Erythroblast (primary cell): Measurements from ENCODE around the gene PIH1D1.

Source experiments
- DNase-seq, 2 experiments: peaks; one replicate each; lab custom pipeline; 2025; lab: John Stamatoyannopoulos, UW
- GATA1 ChIP-seq: IDR thresholded peaks from 2 replicates; pipeline ENCODE4 v1.6.1; 2011; ENCODE audit warnings: low read depth, mild to moderate bottlenecking, control low read depth, low read length, moderate library complexity
- POLR2A ChIP-seq: IDR thresholded peaks from 2 replicates; pipeline ENCODE4 v1.6.1; 2011; ENCODE audit warnings: mild to moderate bottlenecking, low read length

Gene PIH1D1

GRCh38 chr19:49488863-49489537 is 37.4 kb upstream of the PIH1D1 start:
- DNase-seq: no peak
- no peak for TF ChIP-seq POLR2A
- no peak for TF ChIP-seq GATA1

DNA sequence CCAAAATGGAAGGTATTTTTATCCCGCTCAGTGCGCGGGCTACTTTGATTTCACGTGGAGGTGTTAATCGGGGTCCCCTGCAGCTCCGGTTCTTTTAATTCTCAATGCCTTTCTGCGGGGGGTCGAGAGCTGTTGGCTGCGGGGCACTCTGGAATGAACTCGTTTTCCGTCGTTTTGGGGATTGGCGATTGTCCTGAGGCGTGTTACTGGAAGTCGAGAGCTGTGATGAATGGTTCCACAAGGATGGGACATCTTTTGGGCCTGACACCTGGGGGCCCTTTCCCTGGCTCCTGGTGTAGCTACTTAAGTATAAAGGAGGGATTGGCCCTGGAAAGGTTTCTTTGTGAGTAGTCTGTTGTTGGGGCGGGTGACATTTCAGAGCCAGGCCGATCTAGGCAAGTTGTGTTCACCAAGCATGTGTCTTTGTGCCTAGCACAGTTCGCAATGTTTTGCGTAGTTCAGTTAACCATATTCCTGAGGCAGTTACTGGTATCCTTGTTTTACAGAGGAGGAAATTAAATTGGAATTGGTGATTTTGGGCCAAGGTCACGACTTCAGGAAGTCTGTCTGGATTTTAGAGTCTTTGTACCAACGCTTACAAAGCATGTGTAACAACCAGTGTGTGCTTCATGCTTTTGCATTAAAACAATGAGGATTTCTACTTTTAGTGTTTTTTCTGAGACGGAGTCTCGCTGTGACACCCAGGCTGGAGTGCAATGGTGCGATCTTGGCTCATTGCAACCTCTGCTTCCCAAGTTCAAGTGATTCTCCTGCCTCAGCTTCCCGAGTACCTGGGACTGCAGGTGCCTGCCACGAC is 36.6 kb upstream of the PIH1D1 start:
- TF ChIP-seq POLR2A (no peak), GATA1 (no peak)
- no peak for DNase-seq

- DNase-seq: peak; percentile 100
- TF ChIP-seq POLR2A (peak; percentile 100), GATA1 (no peak)
Measured at GRCh38 chr19:49487277-49488045, 35.8 kb upstream of the PIH1D1 start, which contains the start of gene RPL13A. TSS of gene RPL13A (plus strand) at chr19:49487608. CDS start at chr19:49487630, 22 bp downstream.

DNA sequence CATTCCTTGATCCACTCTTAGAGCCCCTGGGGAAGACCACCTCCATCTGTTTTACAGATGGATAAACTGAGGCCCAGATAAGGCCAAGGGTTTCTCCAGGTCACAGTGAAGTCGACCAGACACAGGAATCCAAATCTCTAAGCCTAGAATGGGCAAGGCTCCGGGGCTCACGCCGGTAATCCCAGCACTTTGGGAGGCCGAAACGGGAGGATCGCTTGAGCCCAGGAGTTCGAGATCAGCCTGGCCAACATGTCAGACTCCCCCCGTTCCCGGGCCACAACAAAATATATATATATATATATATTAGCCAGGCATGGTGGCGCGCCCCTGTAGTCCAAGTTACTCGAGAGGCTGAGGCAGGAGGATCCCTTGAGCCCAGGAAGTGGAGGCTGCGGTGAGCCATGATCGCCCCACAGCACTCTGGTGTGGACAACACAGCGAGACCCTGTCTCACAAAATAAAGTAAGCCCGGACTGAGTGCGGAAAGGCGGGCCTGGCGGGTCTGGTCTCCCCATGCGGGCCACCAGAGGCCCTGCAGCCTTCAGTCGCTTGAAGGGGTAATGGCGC is 35.2 kb upstream of the PIH1D1 start:
- TF ChIP-seq POLR2A (no peak), GATA1 (no peak)
- DNase-seq: no peak

DNA sequence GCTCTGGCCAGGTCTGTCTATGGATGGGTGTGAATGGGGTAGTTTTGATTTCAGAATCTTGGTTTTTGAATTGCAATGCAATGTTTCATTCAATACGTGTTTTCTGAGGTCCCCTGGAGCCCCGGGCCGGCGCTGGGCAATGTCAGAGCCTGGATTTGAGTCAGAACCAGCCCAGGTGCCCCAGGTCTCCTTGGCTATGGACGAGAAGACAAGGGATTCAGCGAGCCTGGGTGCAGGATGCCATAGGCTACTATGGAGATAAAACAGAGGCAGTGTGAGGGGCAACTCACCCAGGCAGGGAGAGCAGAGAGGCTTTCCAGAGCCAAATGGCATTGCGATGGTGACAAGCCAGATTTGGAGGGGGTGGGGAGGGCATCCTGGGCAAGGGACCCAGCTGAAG is 34.6 kb upstream of the PIH1D1 start:
- TF ChIP-seq POLR2A (no peak), GATA1 (no peak)
- no peak for DNase-seq

GRCh38 chr19:49481020-49481683 is 29.5 kb upstream of the PIH1D1 start:
- TF ChIP-seq POLR2A: no peak
- no peak for TF ChIP-seq GATA1
- no peak for DNase-seq

DNA sequence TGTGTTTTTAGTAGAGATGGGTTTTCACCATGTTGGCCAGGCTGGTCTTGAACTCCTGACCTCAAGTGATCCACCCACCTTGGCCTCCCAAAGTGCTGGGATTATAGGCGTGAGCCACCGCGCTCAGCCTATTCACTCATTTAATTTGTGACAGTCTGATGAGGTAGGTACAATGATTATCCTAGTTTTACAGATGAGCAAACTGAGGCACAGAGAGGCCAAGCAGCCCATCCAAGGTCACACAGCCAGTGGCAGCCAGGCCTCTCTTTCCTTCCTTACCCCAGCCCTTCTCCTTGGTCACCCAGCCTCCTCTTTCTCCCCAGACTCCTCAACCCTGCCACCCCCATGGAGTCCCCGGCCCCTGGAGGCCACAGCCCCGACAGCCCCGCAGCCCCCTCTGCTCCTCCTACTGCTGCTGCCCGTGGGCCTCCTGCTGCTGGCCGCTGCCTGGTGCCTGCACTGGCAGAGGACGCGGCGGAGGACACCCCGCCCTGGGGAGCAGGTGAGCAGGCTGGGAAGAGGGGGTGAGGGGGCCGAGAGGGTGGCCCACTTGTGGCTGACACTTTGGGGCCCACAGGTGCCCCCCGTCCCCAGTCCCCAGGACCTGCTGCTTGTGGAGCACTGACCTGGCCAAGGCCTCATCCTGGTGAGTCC is 28.5 kb upstream of the PIH1D1 start:
- no peak for DNase-seq
- no peak for TF ChIP-seq POLR2A
- no peak for TF ChIP-seq GATA1

DNA sequence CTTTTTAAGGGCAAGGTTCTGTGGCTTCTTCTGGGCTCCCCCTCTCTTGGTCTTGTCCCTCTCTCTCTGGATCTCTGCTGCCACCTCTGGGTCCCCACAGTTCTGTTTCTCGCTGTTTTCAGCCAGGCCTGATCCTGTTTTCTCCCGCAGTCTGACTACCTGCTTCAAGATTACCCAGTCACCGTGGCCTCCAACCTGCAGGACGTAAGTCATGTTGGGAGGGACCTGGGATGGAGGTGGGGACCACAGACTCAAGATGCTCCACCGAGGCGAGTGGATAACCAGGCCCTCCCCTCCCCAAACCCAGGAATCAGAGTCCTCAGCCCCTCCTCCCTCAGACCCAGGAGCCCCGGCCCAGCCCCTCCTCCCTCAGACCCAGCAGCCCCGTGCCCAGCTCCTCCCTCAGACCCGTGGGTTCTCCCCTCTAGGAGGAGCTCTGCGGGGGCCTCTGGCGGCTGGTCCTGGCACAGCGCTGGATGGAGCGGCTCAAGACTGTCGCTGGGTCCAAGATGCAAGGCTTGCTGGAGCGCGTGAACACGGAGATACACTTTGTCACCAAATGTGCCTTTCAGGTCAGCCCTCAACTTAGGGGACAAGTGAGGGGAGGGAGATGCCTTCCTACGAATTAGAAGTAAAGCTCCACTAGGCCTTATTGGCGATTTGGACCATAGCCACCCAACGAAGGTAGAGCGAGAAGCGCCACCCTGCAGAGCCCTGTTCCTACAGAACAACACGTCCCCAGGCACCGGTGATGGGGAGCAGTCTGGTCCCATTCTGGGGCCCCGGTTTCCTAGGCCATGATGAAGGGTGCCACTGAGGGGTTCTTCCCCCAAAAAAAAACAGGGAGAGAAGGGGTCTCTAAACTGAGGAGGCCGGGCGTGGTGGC is 24.6 kb upstream of the PIH1D1 start:
- peak in 1 of 2 experiments; percentile 62 for DNase-seq
- TF ChIP-seq GATA1 (no peak), POLR2A (no peak)

- no peak for TF ChIP-seq GATA1
- TF ChIP-seq POLR2A: no peak
- no peak for DNase-seq
Measured at GRCh38 chr19:49475191-49475917, 23.7 kb upstream of the PIH1D1 start.

DNA sequence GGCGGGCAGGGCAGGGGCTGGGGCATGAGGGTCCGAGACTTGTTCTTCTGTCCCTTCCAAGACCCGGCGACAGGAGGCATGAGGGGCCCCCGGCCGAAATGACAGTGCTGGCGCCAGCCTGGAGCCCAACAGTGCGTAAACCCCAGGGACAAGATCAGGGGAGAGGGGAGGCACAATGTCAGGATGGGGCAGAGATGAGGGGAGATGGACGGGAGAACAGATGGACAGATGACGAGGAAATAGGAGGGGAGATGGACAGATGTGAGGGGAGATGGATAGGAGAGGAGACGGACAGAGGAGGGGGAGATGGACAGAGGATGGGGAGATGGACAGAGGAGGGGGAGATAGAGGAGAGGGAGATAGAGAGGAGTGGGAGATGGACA is 22.9 kb upstream of the PIH1D1 start:
- no peak for DNase-seq
- TF ChIP-seq GATA1 (no peak), POLR2A (no peak)
